GM19438 (cell line): ENCODE data around the gene FBXO38.

Source experiments
- ATAC-seq: cut with Tn5 transposase; IDR thresholded peaks from one replicate; pipeline ENCODE4 v1.9.1; 2021; ENCODE audit warnings: low read depth; ENCODE audit not compliant: unreplicated experiment

Gene FBXO38

GRCh38 chr5:148383564-148384379 lies at the start of gene FBXO38:
TSS of gene FBXO38 (plus strand) at chr5:148383958. CDS start at chr5:148394777, 10,819 bp downstream.
- peak; percentile 100 for ATAC-seq

DNA sequence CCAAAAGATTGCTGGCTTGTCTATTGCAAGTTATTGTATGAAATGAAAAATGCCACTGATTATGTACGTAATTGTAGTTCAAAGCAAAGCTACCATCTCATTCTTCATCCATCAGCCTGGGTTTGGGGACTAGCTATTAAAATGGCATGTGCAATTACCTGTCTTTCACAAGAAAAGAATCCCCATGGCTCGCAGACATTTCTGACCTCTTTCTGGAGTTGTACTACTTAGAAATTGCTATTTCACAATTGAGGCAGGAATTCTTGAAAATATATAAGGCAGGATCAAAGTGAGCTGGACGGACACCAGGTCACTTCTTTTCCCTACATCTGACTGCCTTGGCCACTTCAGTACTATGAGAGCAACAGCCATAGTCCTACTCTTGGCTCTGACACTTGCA lies 48.5 kb upstream of the FBXO38 start, which contains the start of gene SPINK9:
SPINK9 (plus strand) TSS at position 301 of the 400 bp plus-strand sequence; CDS start at position 356, 55 bp downstream.
- no peak for ATAC-seq

DNA sequence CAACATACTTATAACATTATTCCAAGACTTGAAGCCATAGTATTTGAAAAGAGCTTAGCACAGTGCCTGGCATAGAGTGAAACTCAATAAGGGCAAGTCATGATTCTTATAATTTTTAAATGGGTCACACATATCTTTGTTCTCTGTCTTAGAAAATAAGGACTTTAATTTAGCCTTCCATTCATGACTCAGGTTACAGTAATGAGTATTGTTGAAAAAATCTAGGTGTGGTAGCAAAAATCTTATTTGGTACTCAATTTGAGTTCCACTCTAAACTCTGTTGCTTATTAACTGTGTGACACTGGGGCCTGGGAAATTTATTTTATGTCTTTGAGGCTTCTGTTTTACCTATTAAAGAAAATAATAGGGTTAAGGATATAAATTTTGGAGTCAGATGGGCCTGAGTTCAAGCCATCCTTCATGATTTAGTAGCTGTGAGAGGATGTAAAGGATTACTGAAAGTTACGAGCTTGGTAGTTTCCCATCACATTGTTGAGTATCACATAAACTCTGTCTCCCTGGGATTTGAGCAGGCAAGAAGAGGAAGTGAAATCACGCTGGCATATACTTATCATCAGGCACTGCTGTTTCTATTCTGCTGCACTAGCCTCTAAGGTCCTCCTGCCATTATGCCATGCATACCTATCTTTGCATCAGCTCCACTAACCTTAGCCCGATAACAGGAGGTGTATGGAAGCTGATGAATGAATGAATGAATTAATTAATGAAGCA lies 46.9 kb upstream of the FBXO38 start:
- ATAC-seq: peak; percentile 77

DNA sequence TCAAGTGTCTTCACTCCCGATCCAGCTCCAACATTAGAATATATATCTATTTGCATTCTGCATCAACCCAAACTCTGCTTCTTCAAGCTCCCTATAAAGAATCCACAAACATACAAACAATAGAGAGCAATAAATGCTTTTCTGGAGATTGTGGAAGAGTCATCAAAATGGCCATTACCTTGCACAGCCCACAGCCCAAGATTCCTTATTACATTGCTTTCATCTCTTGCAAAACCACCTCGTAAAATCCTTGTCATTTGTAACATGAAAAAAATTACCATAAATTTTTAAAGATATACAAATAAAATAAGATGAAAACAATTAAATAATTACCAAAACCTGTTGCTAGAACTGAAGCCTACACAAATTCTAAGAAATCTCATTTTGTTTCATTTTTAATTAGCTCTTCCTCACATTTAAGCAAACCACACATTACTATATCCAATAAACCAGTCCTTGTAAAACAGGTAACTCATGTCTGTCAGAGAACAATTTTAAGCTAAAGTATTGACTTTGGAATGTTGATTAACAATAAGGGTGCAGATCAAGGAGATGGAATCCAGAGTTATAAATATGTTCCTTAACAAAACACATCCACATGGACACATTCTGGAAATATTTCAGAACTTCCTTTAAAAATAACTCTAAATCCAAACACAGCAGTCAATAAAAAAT lies 41.2 kb upstream of the FBXO38 start:
- ATAC-seq: no peak

DNA sequence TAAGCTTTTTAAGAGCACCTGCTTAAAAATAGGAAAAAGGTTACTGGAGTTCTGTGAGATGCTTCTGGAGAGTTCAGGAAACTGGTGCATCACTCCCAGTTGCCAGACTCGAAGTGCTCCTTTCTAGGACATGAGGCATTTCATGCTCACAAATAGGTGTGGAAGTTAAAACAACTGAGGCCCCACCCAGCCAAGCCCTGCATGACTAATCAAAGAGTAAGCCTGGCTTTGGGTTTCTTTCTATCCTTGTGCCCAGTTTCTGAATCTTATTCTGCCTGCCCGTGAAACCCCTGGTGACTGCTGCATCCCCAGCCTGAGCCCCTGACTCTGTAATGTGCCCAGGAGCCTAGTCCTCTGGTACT lies 40.7 kb upstream of the FBXO38 start:
- no peak for ATAC-seq

DNA sequence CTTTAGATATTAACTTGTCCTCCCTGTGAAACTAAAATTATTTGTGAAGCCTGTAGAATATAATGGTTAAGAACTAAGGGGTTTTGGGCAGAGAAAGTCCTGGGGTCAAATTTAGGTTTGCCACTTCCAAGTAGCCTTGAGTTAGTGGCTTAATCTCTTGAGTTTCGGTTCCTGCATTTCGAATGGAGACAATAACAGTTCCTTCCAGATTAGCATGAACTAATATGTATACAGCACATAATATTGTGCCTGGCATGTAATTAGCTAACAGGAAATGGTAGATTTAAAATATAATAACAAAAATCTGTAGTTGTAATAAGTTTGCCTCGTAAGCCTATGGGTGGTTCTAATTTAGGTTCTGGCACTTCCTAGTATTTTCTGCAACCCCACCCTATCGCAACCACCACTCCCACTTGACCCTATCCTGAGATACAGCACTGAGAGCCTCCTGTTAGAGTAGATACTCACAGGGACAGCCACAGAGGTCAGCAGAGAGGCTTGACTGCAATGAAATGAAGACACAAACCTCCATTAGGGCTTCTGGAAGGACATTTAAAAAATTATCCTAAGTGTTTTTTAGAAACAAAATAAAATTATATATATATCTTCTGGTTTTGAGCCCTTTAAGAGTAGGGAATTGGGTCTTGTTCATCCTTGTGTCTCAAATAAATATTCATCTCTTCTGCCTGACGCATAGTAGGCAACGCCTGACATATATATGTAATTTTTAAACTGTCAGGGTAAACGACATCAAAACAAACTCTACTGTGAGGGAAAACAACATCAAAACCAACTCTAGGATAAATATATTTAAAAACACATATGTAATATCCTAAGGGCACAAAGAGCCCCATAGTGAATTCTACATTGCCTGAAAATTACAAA lies 39.9 kb upstream of the FBXO38 start:
- no peak for ATAC-seq

- no peak for ATAC-seq
These were observed 36.1 kb upstream of the FBXO38 start for GRCh38 chr5:148347706-148348105.

DNA sequence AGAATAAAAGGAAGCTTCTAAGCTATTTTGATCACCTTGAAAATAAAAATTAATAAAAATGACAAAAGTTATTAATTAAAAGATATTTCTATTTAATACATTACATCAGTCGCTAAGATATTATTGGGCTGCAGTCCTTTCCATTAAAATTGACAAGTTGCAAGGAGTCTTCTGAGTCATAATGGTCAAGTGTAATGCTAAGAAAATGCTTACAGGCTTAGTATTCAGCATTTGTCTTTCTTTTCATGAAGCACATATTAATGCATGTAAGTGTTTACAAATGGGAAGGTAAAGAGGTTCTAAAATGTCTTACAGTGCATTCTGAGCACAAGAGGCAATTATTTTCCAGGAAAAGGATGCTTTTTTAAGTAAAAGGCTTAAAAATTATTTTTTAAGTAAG lies 31.1 kb upstream of the FBXO38 start:
- no peak for ATAC-seq

DNA sequence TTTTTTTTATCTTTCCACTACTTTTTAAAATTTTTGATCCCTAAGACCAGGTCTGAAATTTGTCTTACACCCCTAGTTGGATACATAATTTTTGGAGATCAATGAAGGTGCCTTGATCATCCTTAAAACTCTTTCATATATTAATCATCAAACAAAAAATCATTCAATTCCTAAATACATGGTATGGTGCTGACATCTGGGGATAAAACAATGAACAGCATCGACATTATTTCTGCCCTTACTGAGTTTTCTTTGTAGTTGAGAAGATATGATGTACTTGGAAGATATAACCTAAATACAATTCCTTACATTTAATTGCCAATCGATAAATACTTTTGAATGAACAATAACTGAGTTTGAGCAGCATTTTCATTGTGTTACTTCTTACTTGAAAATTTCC lies 30.1 kb upstream of the FBXO38 start:
- no peak for ATAC-seq

- no peak for ATAC-seq
These were observed 19.4 kb upstream of the FBXO38 start for GRCh38 chr5:148364343-148364742.

GRCh38 chr5:148368299-148368698 lies 15.5 kb upstream of the FBXO38 start:
- ATAC-seq: no peak

- ATAC-seq: no peak
These were observed 11.5 kb upstream of the FBXO38 start for GRCh38 chr5:148372166-148372725.

- no peak for ATAC-seq
These were observed 10.9 kb upstream of the FBXO38 start for GRCh38 chr5:148372893-148373292.

DNA sequence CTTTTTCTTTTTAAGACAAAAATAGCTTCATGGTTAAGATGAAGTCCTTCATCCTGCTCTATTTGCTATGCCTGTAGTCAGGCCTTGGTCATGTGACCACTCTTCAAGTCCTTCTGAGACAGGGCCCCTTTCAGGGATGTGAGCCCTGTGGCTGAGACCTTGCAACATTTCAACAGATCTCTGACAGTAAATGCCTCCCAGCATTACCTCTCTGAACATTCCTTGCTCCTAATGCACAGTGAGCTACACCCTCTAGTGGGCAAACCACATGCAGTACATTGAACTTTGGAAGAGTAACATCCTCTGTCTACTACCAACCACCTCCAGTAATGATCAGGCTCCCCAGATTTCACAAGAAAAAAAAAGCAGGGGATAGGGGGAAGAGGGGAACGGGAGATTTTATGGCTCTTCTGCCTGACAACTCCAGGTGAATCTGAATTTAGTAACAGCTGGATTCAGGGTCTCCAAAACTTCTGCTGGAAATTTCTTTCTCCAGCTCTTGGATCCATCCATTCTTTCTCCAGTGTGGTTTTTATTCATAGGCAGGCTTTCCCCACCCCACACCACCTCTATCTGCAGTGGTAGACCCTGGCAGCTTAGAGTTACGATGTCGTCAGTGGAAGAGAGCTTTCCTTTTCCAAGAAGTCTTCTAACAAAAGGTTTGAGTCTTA lies 8.9 kb upstream of the FBXO38 start:
- ATAC-seq: peak; percentile 79

GRCh38 chr5:148376198-148376597 lies 7.6 kb upstream of the FBXO38 start:
- ATAC-seq: no peak

- no peak for ATAC-seq
These were observed 5.1 kb upstream of the FBXO38 start for GRCh38 chr5:148378670-148379069.

- ATAC-seq: no peak
These were observed 4.4 kb upstream of the FBXO38 start for GRCh38 chr5:148379340-148379739.

GRCh38 chr5:148381906-148382305 lies 1.9 kb upstream of the FBXO38 start:
- no peak for ATAC-seq

DNA sequence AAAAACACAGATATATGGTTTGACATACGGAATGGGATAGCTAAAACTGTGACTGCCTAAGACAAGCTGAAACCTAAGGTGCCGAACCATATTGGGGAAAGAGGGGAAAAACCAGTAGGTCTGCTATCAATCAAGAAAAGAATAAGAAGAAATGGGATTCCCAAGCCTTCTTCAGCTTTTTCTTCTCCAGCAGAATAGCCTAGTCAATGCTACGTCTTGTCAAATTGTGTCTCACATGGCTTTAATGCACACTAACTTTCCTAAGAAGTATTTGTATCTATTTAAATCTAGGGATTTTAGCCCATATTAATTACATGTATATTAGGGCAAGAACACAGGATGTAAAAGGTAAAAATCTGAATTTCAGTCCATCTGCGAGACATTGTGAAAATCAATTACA lies 797 bp upstream of the FBXO38 start:
- ATAC-seq: no peak

GRCh38 chr5:148384380-148384737 lies 601 bp downstream of the FBXO38 start:
- peak; percentile 35 for ATAC-seq
